Esophagus squamous epithelium (tissue), 5 donors: ENCODE results near the gene PPID. TPM values are rescaled to one million over a fixed set of nuclear protein-coding genes. Genes with fewer than 3 reads are reported as not detected.
"Not testable (repeated sequence)": the region's sequence is repeated elsewhere in the genome, so short reads cannot be mapped to it uniquely, and the experiment has no call there.

ENCODE experiments used
- DNase-seq: peaks from one replicate; lab custom pipeline; 2025; lab: John Stamatoyannopoulos, UW
- H3K27ac ChIP-seq, 4 donors: fragments of 200-600 bp; sonication (generic); one replicate each; pipeline ENCODE4 v1.5.1; 2016 to 2019; ENCODE audit warnings: mild to moderate bottlenecking in 1 of 4
- H3K27me3 ChIP-seq, 4 donors: fragments of 200-600 bp; sonication (generic); 1 replicate in 3 of 4; 2 replicates in 1 of 4; pipeline versions ENCODE4 v1.5.1 to v1.6.0; 2017 to 2021; ENCODE audit warnings: antibody characterized with exemption in 1 of 4
- H3K36me3 ChIP-seq, 3 donors: fragments of 200-600 bp; sonication (generic); one replicate each; pipeline ENCODE4 v1.5.1; 2016 to 2019
- H3K4me1 ChIP-seq, 3 donors: fragments of 200-600 bp; sonication (generic); one replicate each; pipeline ENCODE4 v1.5.1; 2017 to 2019
- H3K4me3 ChIP-seq, 4 donors: fragments of 200-600 bp; sonication (generic); 1 replicate in 3 of 4; 2 replicates in 1 of 4; pipeline ENCODE4 v1.5.1; 2016 to 2019; ENCODE audit warnings: mild to moderate bottlenecking in 2 of 4, moderate library complexity in 1 of 4
- H3K9me3 ChIP-seq, 3 donors: fragments of 200-600 bp; sonication (generic); one replicate each; pipeline ENCODE4 v1.5.1; 2016 to 2019
- POLR2A ChIP-seq, 4 donors: fragments of 450-650 bp; IDR thresholded peaks; one replicate each; pipeline ENCODE4 v1.6.1; 2017; ENCODE audit warnings: antibody characterized with exemption in 4 of 4, mild to moderate bottlenecking in 4 of 4, moderate library complexity in 3 of 4
- WGBS, 2 donors: methylation state at CpG; one replicate each; pipeline ENCODE4 v1.1.5; 2018; 5-methylcytosine and 5-hydroxymethylcytosine counted together
- intact Hi-C: fragments of 100-400 bp; cut with DNase I; formaldehyde crosslinking; loops from one replicate; pipeline ENCODE4 v1.15.0; 2022
- small RNA-seq, 4 donors: library from RNA; depleted of rRNA; stranded (forward); fragments of <200 nt; gene quantifications; one replicate each; pipeline ENCODE3, GENCODE V24; 2016
- total RNA-seq, 4 donors: library from RNA; depleted of rRNA; stranded (reverse); fragments of >200 nt; gene quantifications; one replicate each; pipeline ENCODE4 v1.1.0, GENCODE V29; 2016
- TF ChIP-seq, protein P1 (sequence below), 6 experiments: fragments of 450-650 bp in 4 of 6; fragments of 200-600 bp in 2 of 6; sonication (generic) in 2 of 6; IDR thresholded peaks; one replicate each; pipeline ENCODE4 v1.5.1; 2016 to 2019; ENCODE audit warnings: antibody characterized with exemption in 6 of 6, mild to moderate bottlenecking in 4 of 6, moderate library complexity in 4 of 6
- donor health status: DM: yes; HTN: yes; CAD: no.

PPID gene
- total RNA-seq, 4 donors from 2014 or later, result 14.1 to 24.8 (median 21.5) TPM

- WGBS, 2 donors, result 90 to 100% methylated on average over 1 to 8 of the region's 18 CpGs
- Histone ChIP-seq H3K4me3 (no peak overlapping the region), H3K27ac (no peak overlapping the region), H3K9me3 (no peaks in the 10 kb centered on the region), H3K27me3 (no peaks in the 10 kb centered on the region), H3K36me3 (no peaks in the 10 kb centered on the region), H3K4me1 (no peaks in the 10 kb centered on the region)
- intact Hi-C loops, result no loop called here
- TF ChIP-seq, protein P1, sequence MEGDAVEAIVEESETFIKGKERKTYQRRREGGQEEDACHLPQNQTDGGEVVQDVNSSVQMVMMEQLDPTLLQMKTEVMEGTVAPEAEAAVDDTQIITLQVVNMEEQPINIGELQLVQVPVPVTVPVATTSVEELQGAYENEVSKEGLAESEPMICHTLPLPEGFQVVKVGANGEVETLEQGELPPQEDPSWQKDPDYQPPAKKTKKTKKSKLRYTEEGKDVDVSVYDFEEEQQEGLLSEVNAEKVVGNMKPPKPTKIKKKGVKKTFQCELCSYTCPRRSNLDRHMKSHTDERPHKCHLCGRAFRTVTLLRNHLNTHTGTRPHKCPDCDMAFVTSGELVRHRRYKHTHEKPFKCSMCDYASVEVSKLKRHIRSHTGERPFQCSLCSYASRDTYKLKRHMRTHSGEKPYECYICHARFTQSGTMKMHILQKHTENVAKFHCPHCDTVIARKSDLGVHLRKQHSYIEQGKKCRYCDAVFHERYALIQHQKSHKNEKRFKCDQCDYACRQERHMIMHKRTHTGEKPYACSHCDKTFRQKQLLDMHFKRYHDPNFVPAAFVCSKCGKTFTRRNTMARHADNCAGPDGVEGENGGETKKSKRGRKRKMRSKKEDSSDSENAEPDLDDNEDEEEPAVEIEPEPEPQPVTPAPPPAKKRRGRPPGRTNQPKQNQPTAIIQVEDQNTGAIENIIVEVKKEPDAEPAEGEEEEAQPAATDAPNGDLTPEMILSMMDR (IDR thresholded peaks at IDR 0.05), result no peak
- no peak for TF ChIP-seq POLR2A (IDR thresholded peaks at IDR 0.05)
- no peak for DNase-seq
These were observed 58.4 kb downstream of the PPID start for GRCh38 chr4:158664806-158665205.

GRCh38 chr4:158663707-158664625 is 59.2 kb downstream of the PPID start:
- 79 to 80% methylated on average over 6 to 8 of the region's 8 CpGs for WGBS, 2 donors
- intact Hi-C loops, DNase-seq, H3K9me3 ChIP-seq, H3K27me3 ChIP-seq, H3K4me1 ChIP-seq, H3K36me3 ChIP-seq, H3K27ac ChIP-seq, H3K4me3 ChIP-seq: not testable (repeated sequence)

DNA sequence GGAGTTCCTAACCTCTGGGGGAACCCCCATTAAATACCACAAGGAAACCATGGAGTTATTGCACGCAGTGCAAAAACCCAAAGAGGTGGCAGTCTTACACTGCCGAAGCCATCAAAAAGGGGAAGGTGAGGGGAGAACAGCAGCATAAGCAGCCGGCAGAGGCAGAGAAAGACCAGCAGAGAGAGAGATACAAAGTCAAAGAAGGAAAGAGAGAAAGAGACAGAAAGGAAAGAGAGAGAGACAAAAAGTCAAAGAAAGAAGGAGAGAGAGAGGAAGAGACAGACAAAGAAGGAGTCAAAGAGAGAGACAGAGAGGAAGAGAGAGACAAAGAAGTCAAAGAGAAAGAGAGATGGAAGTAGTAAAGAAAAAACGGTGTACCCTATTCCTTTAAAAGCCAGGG is 59.9 kb downstream of the PPID start:
- H3K9me3 ChIP-seq, DNase-seq, H3K36me3 ChIP-seq, H3K27ac ChIP-seq, H3K4me3 ChIP-seq, H3K27me3 ChIP-seq, intact Hi-C loops, H3K4me1 ChIP-seq: not testable (repeated sequence)
- 60 to 70% methylated on average over 4 of the region's 4 CpGs for WGBS, 2 donors

Small RNA genes lying within 50 kb of the gene (small RNA-seq; reads per million reads assigned to genes)
- 0 reads per million in 4 donors for gene RF00012

Other genes with a start within 250 kb of the PPID start
- gene RXFP1, start 201.5 kb downstream of the PPID start, total RNA-seq, result under 1 TPM in 2 of 4 donors, not detected in 2; 0.15 to 0.19 TPM
- gene C4orf46, start 51.5 kb downstream of the PPID start, total RNA-seq, result 1 to 10 TPM; 1.8 to 6.4 (median 4.8) TPM
- 10 to 100 TPM; 22.0 to 66.8 (median 31.2) TPM for gene ETFDH, start 51.1 kb downstream of the PPID start, total RNA-seq
- 10 to 100 TPM in 3 of 4 donors, 1 to 10 TPM in 1; 6.0 to 28.8 (median 12.4) TPM for gene FNIP2, start 45.6 kb upstream of the PPID start, total RNA-seq